ENCODE data around the gene ARHGAP44. TPM values are rescaled to one million over a fixed set of nuclear protein-coding genes. Genes with fewer than 3 reads are reported as not detected.
A peak's percentile ranks its signal among the peaks of the same experiment; 100 is the strongest.
"Not testable (repeated sequence)": the region's sequence is repeated elsewhere in the genome, so short reads cannot be mapped to it uniquely, and the experiment has no call there.

The ARHGAP44 gene
- total and polyA plus RNA-seq, 2 experiments from 2014 or later = 5.8 to 16.4 TPM

GRCh38 chr17:12977008-12977751, 187.9 kb downstream of the ARHGAP44 start:
- H3K9me2 ChIP-seq (ENCODE audit: insufficient read depth) = no peaks in the 10 kb centered on the region
- H3K4me3 ChIP-seq = no peak overlapping the region
- Mint-ChIP-seq H3K27me3 (ENCODE audit: insufficient read depth, low read depth, poor library complexity) (peaks cover 12% of the 10 kb centered on the region), H3K27ac (peak overlapping the region; percentile 84), H3K4me3 (peak overlapping the region; percentile 8; the same call in 1 of the 3 replicates), H3K4me1 (peaks cover 20% of the 10 kb centered on the region), H3K36me3 (ENCODE audit: low read depth) (peaks cover 3% of the 10 kb centered on the region; the same call in 1 of the 3 replicates), H3K9me3 (no peaks in the 10 kb centered on the region; the same call in 2 of the 3 replicates)
- H3K4me2 ChIP-seq = no peak overlapping the region
- ATAC-seq = peak; percentile 65
- no peaks in the 10 kb centered on the region for H3F3A ChIP-seq (replicated peaks; ENCODE audit: low read depth)
- H2AFZ ChIP-seq = no peak overlapping the region
- H3K79me2 ChIP-seq (replicated peaks; ENCODE audit: insufficient read depth) = no peaks in the 10 kb centered on the region
- H3K4me1 ChIP-seq (ENCODE audit: insufficient read depth) = peaks cover 16% of the 10 kb centered on the region
- H3K27me3 ChIP-seq (ENCODE audit: insufficient read depth) = no peaks in the 10 kb centered on the region
- no peaks in the 10 kb centered on the region for H3K36me3 ChIP-seq (ENCODE audit: insufficient read depth)
- TF ChIP-seq JUNB (IDR thresholded peaks at IDR 0.05; ENCODE audit: unreplicated experiment) (no peak), REST (IDR thresholded peaks at IDR 0.05; ENCODE audit: unreplicated experiment) (peak; percentile 38)
- TF ChIP-seq, protein P1, sequence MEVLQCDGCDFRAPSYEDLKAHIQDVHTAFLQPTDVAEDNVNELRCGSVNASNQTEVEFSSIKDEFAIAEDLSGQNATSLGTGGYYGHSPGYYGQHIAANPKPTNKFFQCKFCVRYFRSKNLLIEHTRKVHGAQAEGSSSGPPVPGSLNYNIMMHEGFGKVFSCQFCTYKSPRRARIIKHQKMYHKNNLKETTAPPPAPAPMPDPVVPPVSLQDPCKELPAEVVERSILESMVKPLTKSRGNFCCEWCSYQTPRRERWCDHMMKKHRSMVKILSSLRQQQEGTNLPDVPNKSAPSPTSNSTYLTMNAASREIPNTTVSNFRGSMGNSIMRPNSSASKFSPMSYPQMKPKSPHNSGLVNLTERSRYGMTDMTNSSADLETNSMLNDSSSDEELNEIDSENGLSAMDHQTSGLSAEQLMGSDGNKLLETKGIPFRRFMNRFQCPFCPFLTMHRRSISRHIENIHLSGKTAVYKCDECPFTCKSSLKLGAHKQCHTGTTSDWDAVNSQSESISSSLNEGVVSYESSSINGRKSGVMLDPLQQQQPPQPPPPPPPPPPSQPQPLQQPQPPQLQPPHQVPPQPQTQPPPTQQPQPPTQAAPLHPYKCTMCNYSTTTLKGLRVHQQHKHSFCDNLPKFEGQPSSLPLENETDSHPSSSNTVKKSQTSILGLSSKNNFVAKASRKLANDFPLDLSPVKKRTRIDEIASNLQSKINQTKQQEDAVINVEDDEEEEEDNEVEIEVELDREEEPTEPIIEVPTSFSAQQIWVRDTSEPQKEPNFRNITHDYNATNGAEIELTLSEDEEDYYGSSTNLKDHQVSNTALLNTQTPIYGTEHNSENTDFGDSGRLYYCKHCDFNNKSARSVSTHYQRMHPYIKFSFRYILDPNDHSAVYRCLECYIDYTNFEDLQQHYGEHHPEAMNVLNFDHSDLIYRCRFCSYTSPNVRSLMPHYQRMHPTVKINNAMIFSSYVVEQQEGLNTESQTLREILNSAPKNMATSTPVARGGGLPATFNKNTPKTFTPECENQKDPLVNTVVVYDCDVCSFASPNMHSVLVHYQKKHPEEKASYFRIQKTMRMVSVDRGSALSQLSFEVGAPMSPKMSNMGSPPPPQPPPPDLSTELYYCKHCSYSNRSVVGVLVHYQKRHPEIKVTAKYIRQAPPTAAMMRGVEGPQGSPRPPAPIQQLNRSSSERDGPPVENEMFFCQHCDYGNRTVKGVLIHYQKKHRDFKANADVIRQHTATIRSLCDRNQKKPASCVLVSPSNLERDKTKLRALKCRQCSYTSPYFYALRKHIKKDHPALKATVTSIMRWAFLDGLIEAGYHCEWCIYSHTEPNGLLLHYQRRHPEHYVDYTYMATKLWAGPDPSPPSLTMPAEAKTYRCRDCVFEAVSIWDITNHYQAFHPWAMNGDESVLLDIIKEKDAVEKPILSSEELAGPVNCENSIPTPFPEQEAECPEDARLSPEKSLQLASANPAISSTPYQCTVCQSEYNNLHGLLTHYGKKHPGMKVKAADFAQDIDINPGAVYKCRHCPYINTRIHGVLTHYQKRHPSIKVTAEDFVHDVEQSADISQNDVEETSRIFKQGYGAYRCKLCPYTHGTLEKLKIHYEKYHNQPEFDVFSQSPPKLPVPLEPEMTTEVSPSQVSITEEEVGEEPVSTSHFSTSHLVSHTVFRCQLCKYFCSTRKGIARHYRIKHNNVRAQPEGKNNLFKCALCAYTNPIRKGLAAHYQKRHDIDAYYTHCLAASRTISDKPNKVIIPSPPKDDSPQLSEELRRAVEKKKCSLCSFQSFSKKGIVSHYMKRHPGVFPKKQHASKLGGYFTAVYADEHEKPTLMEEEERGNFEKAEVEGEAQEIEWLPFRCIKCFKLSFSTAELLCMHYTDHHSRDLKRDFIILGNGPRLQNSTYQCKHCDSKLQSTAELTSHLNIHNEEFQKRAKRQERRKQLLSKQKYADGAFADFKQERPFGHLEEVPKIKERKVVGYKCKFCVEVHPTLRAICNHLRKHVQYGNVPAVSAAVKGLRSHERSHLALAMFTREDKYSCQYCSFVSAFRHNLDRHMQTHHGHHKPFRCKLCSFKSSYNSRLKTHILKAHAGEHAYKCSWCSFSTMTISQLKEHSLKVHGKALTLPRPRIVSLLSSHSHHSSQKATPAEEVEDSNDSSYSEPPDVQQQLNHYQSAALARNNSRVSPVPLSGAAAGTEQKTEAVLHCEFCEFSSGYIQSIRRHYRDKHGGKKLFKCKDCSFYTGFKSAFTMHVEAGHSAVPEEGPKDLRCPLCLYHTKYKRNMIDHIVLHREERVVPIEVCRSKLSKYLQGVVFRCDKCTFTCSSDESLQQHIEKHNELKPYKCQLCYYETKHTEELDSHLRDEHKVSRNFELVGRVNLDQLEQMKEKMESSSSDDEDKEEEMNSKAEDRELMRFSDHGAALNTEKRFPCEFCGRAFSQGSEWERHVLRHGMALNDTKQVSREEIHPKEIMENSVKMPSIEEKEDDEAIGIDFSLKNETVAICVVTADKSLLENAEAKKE (CRISPR knock-in tag; IDR thresholded peaks at IDR 0.05) = no peak
- DNase-seq (ENCODE audit: low spot score) = peak; percentile 84
- H4K20me1 ChIP-seq (replicated peaks; ENCODE audit: insufficient read depth) = no peaks in the 10 kb centered on the region
- H3K27ac ChIP-seq (ENCODE audit: low read depth) = peak overlapping the region; percentile 78; the same call in 1 of the 2 replicates

DNA sequence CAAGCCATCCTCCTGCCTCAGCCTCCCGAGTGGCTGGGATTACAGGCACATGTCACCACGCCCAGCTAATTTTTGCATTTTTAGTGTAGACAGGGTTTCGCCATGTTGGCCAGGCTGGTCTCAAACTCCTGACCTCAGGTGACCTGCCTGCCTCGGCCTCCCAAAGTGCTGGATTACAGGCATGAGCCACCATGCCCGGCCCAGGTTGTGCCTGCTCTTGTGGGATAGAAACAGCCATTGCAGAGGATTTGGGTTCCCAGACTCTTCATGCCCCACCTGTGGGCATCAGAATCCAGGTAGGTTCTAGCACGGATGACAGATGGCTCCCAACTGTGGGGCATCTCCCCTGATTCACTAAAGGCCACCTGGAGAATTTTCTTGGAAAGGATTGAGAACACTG, 189.5 kb downstream of the ARHGAP44 start:
- not testable (repeated sequence) for H3K27ac Mint-ChIP-seq; H3F3A ChIP-seq (replicated peaks; ENCODE audit: low read depth); H3K4me3 ChIP-seq; H3K4me2 ChIP-seq; H3K36me3 ChIP-seq (ENCODE audit: insufficient read depth); H2AFZ ChIP-seq; ATAC-seq; H3K9me3 Mint-ChIP-seq; H3K27me3 Mint-ChIP-seq (ENCODE audit: insufficient read depth, low read depth, poor library complexity); DNase-seq (ENCODE audit: low spot score); H3K79me2 ChIP-seq (replicated peaks; ENCODE audit: insufficient read depth); H3K36me3 Mint-ChIP-seq (ENCODE audit: low read depth); H4K20me1 ChIP-seq (replicated peaks; ENCODE audit: insufficient read depth); H3K4me1 ChIP-seq (ENCODE audit: insufficient read depth); H3K4me3 Mint-ChIP-seq; H3K27me3 ChIP-seq (ENCODE audit: insufficient read depth); H3K9me2 ChIP-seq (ENCODE audit: insufficient read depth); H3K27ac ChIP-seq (ENCODE audit: low read depth)
- peaks cover 15% of the 10 kb centered on the region for H3K4me1 Mint-ChIP-seq

All from GM23338 (cell line).